Transverse colon (tissue), 4 donors: Measurements from ENCODE around the gene TCHP. TPM values are rescaled to one million over a fixed set of nuclear protein-coding genes. Genes with fewer than 3 reads are reported as not detected.

Experiments used
- DNase-seq: peaks from one replicate; pipeline ENCODE4 v3.0.0-alpha.2; 2019
- H3K27ac ChIP-seq, 4 donors: fragments of 200-600 bp; sonication (generic); 2 replicates each; pipeline ENCODE4 v1.5.1; 2016 to 2018; ENCODE audit warnings: inconsistent platforms in 4 of 4
- H3K27me3 ChIP-seq: fragments of 200-600 bp; sonication (generic); 2 replicates; pipeline ENCODE4 v1.5.1; 2017; ENCODE audit warnings: inconsistent platforms
- H3K36me3 ChIP-seq, 4 donors: fragments of 200-600 bp; sonication (generic); 2 replicates each; pipeline ENCODE4 v1.5.1; 2017 to 2019; ENCODE audit warnings: inconsistent platforms in 4 of 4
- H3K4me1 ChIP-seq, 4 donors: fragments of 200-600 bp; sonication (generic); 2 replicates each; pipeline ENCODE4 v1.5.1; 2017 to 2020; ENCODE audit warnings: inconsistent platforms in 4 of 4
- H3K4me3 ChIP-seq, 4 donors: fragments of 200-600 bp; sonication (generic); 1 replicate in 1 of 4; 2 replicates in 3 of 4; pipeline versions ENCODE4 v1.5.1 to v1.6.1; 2017 to 2019; ENCODE audit warnings: inconsistent platforms in 4 of 4
- H3K9me3 ChIP-seq, 2 donors: fragments of 200-600 bp; sonication (generic); 2 replicates each; pipeline ENCODE4 v1.5.1; 2017 to 2019; ENCODE audit warnings: inconsistent platforms in 2 of 2
- CTCF ChIP-seq, 5 experiments: fragments of 200-600 bp in 3 of 5; fragments of 450-650 bp in 2 of 5; sonication (generic) in 3 of 5; IDR thresholded peaks; 1 replicate in 2 of 5; 2 replicates in 3 of 5; pipeline ENCODE4 v1.5.1; 2016 to 2017; ENCODE audit warnings: antibody characterized with exemption in 5 of 5, inconsistent platforms in 3 of 5, mild to moderate bottlenecking in 2 of 5, moderate library complexity in 1 of 5
- EP300 ChIP-seq: sonication (generic); formaldehyde crosslinking; IDR thresholded peaks from one replicate; pipeline ENCODE4 v1.6.1; 2017; ENCODE audit warnings: antibody characterized with exemption, low read depth
- POLR2A ChIP-seq: fragments of 450-650 bp; IDR thresholded peaks from one replicate; pipeline ENCODE4 v1.6.1; 2016; ENCODE audit warnings: antibody characterized with exemption, mild to moderate bottlenecking, moderate library complexity
- POLR2AphosphoS5 ChIP-seq, 3 donors: sonication (generic); formaldehyde crosslinking; IDR thresholded peaks; one replicate each; pipeline ENCODE4 v1.6.1; 2016; ENCODE audit warnings: antibody characterized with exemption in 3 of 3
- WGBS, 2 donors: methylation state at CpG; one replicate each; pipeline ENCODE4 v1.1.5; 2018; ENCODE audit warnings: low coverage in 1 of 2; 5-methylcytosine and 5-hydroxymethylcytosine counted together
- in situ Hi-C, 4 donors: fragments of 200-750 bp; cut with MboI; loops; one replicate each; pipeline versions ENCODE4 v1.15.0 to v1.15.1; 2017; ENCODE audit warnings: low sequenced_read_pairs in 3 of 4, low pct_ligation_motif_present in 1 of 4, low pct_unique_long_range_greater_than_20kb in 1 of 4
- intact Hi-C: fragments of 100-400 bp; cut with DNase I; formaldehyde crosslinking; loops from one replicate; pipeline ENCODE4 v1.15.1; 2023; ENCODE audit warnings: low total_unique reads
- total RNA-seq, 4 donors: library from RNA; depleted of rRNA; stranded (reverse); fragments of >200 nt; gene quantifications; one replicate each; pipeline ENCODE4 v1.1.0, GENCODE V29; 2016

Gene TCHP
- total RNA-seq, 4 donors from 2014 or later = 27.5 to 54.7 (median 30.7) TPM

GRCh38 chr12:109871668-109872314, 28.3 kb upstream of the TCHP start:
- in situ Hi-C loops = loop anchor here in 1 of 4 donors (10.0 kb wide), 1 partner anchor 67 kb away; no protein-coding TSS in a partner anchor

GRCh38 chr12:109873653-109874052, 26.4 kb upstream of the TCHP start:
- in situ Hi-C loops = loop anchor here in 1 of 4 donors (10.0 kb wide), 1 partner anchor 69 kb away; no protein-coding TSS in a partner anchor
- Histone ChIP-seq H3K4me3 (no peak overlapping the region), H3K4me1 (peaks cover 30 to 92% (median 47%) of the 10 kb centered on the region in 4 donors), H3K27me3 (no peaks in the 10 kb centered on the region), H3K36me3 (no peaks in the 10 kb centered on the region), H3K27ac (peak overlapping the region in 3 of 4 donors; percentile 69 to 74 (median 74)), H3K9me3 (no peaks in the 10 kb centered on the region)
- intact Hi-C loops = no loop called here
- DNase-seq = peak; percentile 33
- 73 to 100% methylated on average over 3 to 6 of the region's 6 CpGs for WGBS, 2 donors
- TF ChIP-seq CTCF (IDR thresholded peaks at IDR 0.05) (no peak), EP300 (no peak), POLR2A (no peak), POLR2AphosphoS5 (IDR thresholded peaks at IDR 0.05) (no peak)

More at GRCh38 chr12:109871668-109872314, 28.3 kb upstream of the TCHP start:
- DNase-seq = peak; percentile 88
- H3K36me3 ChIP-seq = no peaks in the 10 kb centered on the region
- no peak overlapping the region for H3K4me3 ChIP-seq
- WGBS, 2 donors = 65 to 72% methylated on average over 3 to 7 of the region's 7 CpGs
- intact Hi-C loops = no loop called here
- H3K4me1 ChIP-seq = peaks cover 19 to 83% (median 44%) of the 10 kb centered on the region in 4 donors
- no peak for TF ChIP-seq EP300
- TF ChIP-seq POLR2A = peak; percentile 15
- TF ChIP-seq POLR2AphosphoS5 (IDR thresholded peaks at IDR 0.05) = peak in 2 of 3 donors; percentile 16 to 59
- H3K9me3 ChIP-seq = no peaks in the 10 kb centered on the region
- H3K27ac ChIP-seq = peak overlapping the region; percentile 69 to 74 (median 74)
- H3K27me3 ChIP-seq = no peaks in the 10 kb centered on the region

GRCh38 chr12:109875572-109876131, 24.4 kb upstream of the TCHP start:
- no peaks in the 10 kb centered on the region for H3K9me3 ChIP-seq
- H3K4me1 ChIP-seq = peaks cover 34 to 90% (median 57%) of the 10 kb centered on the region in 4 donors
- no peak overlapping the region for H3K4me3 ChIP-seq
- DNase-seq = peak; percentile 82
- in situ Hi-C loops (loop anchor here in 1 of 4 donors (10.0 kb wide), 1 partner anchor 71 kb away; no protein-coding TSS in a partner anchor), intact Hi-C loops (no loop called here)
- WGBS, 2 donors = 28 to 48% methylated on average over 2 to 6 of the region's 6 CpGs
- H3K27me3 ChIP-seq = no peaks in the 10 kb centered on the region
- H3K36me3 ChIP-seq = no peaks in the 10 kb centered on the region
- TF ChIP-seq CTCF (IDR thresholded peaks at IDR 0.05) (peak in 1 of 5 experiments; percentile 11), EP300 (no peak), POLR2AphosphoS5 (IDR thresholded peaks at IDR 0.05) (peak; percentile 35 to 59 (median 56)), POLR2A (peak; percentile 24)
- H3K27ac ChIP-seq = peak overlapping the region; percentile 79 to 80 (median 80)

GRCh38 chr12:109876406-109876805, 23.7 kb upstream of the TCHP start:
- H3K27ac ChIP-seq = peak overlapping the region; percentile 79 to 80 (median 80)
- H3K9me3 ChIP-seq = no peaks in the 10 kb centered on the region
- H3K4me3 ChIP-seq = no peak overlapping the region
- intact Hi-C loops (no loop called here), in situ Hi-C loops (loop anchor here in 1 of 4 donors (10.0 kb wide), 1 partner anchor 72 kb away; no protein-coding TSS in a partner anchor)
- H3K4me1 ChIP-seq = peaks cover 34 to 88% (median 58%) of the 10 kb centered on the region in 4 donors
- no peak for DNase-seq
- no peaks in the 10 kb centered on the region for H3K27me3 ChIP-seq
- no peaks in the 10 kb centered on the region for H3K36me3 ChIP-seq
- no peak for TF ChIP-seq POLR2AphosphoS5 (IDR thresholded peaks at IDR 0.05)
- no peak for TF ChIP-seq CTCF (IDR thresholded peaks at IDR 0.05)
- no peak for TF ChIP-seq EP300
- no peak for TF ChIP-seq POLR2A
